Stimulated activated CD8-positive, alpha-beta memory T cell treated with anti-CD3 and anti-CD28 coated beads, Interleukin-7, amount 100 ng/mL, for 48 hours (primary cell): ENCODE data around the gene SPATA31A1.
"Not testable (repeated sequence)": the region's sequence is repeated elsewhere in the genome, so short reads cannot be mapped to it uniquely, and the experiment has no call there.

Experiments
- DNase-seq, 2 donors: peaks; one replicate each; pipeline ENCODE4 v3.0.0-alpha.2; 2020; ENCODE audit warnings: low read depth in 1 of 2; ENCODE audit errors: extremely low read depth in 1 of 2

SPATA31A1 gene

DNA sequence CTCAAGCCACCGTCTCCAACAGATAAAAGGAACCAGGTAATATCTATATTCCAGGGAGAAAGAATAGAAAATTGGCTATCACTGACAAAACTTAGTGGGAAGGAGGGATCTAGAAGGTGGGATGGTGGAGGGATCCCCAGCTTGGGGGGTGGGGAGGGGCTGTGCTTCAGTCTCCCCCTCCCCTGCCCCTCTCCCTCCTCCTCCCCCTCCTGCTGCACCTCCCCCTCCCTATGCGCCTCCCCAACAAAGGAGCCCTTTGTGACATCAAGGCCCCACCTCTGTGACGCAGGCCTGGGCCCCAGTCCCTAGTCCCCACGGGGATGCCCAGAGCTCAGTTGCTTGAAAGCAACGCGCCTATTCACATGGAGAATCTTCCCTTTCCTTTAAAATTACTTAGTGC is at the start of gene SPATA31A1:
TSS of gene SPATA31A1 (plus strand) at position 301 of the 400 bp plus-strand sequence. CDS start at position 363, 62 bp downstream.
- DNase-seq, result not testable (repeated sequence)

DNA sequence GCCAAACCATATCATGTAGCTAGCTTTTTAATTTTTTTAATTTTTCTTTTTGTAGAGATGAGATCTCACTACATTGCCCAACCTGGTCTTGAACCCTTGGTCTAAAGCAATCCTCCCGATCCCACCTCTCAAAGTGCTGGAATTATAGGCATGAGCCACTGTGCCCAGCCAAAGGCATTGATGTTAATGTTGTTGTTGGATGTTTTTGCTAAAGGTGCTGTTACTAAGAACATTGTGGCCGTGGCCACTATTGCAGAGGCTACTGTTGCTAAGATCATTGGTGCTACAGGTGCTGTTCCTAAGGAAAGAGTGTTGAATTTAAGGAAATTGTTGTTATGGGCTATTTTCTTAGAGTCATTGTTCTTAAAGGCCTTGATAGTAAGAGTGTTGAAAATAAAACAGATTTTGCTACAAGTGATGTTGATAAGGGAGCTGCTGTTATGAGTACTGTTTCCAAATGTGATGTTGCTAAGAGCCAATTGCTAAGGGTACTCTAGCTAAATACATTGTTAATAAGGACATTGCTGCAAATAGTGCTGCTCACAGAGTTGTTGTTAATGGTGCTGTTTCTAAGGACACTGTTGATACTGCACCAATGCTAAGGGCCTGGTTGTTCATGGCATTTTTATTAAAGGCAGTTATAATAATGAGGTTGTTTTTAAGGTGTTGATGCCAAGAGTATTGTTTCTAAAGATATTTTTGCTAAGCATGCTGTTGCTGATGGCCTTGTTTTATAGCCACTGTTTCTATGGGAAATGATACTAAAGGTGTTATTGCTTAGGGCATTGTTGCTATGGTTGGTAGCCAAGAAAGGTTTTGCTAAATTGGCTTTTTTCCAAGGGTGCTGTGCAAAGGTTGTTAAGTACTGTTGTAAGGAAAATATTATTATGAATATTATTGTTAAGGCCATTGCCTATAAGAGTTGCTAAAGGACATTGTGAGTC is 52.1 kb downstream of the SPATA31A1 start:
- DNase-seq, result not testable (repeated sequence)

DNA sequence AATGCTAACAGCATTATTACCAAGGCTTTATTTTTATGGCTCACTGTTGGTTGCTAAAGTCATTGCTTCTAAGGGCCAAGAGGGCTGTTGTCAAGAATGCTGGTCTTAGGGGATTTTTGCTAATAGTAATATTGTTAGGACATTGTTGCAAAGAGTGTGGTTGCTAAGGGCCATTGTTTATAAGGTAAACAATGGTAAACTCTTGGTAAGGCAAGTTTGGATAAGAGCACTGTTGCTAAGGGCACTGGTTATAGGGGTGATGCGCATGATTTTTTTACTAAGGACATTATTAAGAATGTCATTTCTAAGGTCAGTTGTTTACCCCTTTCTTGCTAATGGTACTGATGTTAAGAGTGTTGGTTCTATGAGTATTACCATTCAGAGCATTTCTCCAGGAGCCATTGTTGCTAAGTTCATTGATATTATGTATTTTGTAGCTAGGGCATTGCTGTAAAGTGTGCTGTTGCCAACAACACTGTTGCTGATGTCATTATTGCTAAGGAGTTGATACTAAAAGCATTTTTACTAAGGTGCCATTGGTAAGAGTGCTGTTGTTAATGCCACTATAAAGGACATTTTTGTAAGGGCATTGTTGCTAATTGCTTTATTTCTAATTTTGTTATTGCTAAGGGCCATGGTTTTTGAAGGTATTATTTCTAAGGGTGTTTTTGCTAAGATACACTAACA is 55.9 kb downstream of the SPATA31A1 start:
- DNase-seq, result not testable (repeated sequence)
